HCT116 (cell line): ENCODE measurements around the gene PPIL1. TPM values are rescaled to one million over a fixed set of nuclear protein-coding genes. Genes with fewer than 3 reads are reported as not detected.

Source experiments
- ATAC-seq: fragments of 200-7000 bp; cut with Tn5 transposase; 2 replicates; pipeline ENCODE4 v1.9.1; 2020; ENCODE audit warnings: mild to moderate bottlenecking, moderate library complexity
- BruUV-seq: library from RNA; stranded (reverse); fragments of 400-500 nt; replicated peaks from 2 replicates; lab custom pipeline; 2021; lab: Mats Ljungman, UMichigan
- CTCF ChIA-PET: fragments of 300-600 bp; sonication (Branson Sonifier 250); formaldehyde crosslinking; loops from one replicate; lab custom pipeline; 2021; ENCODE audit warnings: antibody characterized with exemption; lab: Charles Lee
- POLR2A ChIA-PET: fragments of 300-600, 350-600 bp; sonication (Branson Sonifier 250); formaldehyde crosslinking; loops from one replicate; lab custom pipeline; 2021; ENCODE audit warnings: antibody characterized with exemption; lab: Charles Lee
- RAD21 ChIA-PET, 2 experiments: fragments of 300-600 bp; sonication (Branson Sonifier 250); formaldehyde crosslinking; loops; one replicate each; lab custom pipeline; 2023; ENCODE audit warnings: low total read pairs in 2 of 2; ENCODE audit not compliant: uncharacterized antibody in 2 of 2, unreplicated experiment in 2 of 2, low non-redundant PET in 1 of 2; lab: Charles Lee
- DNase-seq: peaks from one replicate; pipeline ENCODE4 v3.0.0-alpha.2; 2010; ENCODE audit warnings: low read depth, low spot score
- H2AFZ ChIP-seq: fragments of 200-600 bp; shearing (Covaris generic), sonication (generic); 2 replicates; pipeline ENCODE4 v1.6.1; 2017; ENCODE audit warnings: low read depth, mixed run types, mixed read lengths, antibody characterized with exemption, low read length; ENCODE audit not compliant: poor library complexity, severe bottlenecking
- H3K27ac ChIP-seq: 2 replicates; pipeline ENCODE4 v1.5.1; 2012; ENCODE audit warnings: low read depth, low read length
- H3K27me3 ChIP-seq: fragments of 200-600 bp; sonication (generic); 2 replicates; pipeline ENCODE4 v1.6.1; 2016; ENCODE audit warnings: mixed run types, low read length, mixed read lengths; ENCODE audit not compliant: insufficient read depth
- H3K36me3 ChIP-seq, 2 experiments: fragments of 200-500 bp in 1 of 2; fragments of 200-600 bp in 1 of 2; sonication (Bioruptor generic) in 1 of 2; sonication (generic) in 1 of 2; 2 replicates each; pipeline versions ENCODE4 v1.5.1 to v1.6.1; 2014 to 2016; ENCODE audit warnings: low read length in 2 of 2, inconsistent platforms in 1 of 2, mixed read lengths in 1 of 2, mixed run types in 1 of 2; ENCODE audit not compliant: insufficient read depth in 2 of 2, control insufficient read depth in 1 of 2
- H3K4me1 ChIP-seq, 2 experiments: fragments of 200-600 bp in 1 of 2; sonication (generic) in 1 of 2; 2 replicates each; pipeline versions ENCODE4 v1.5.1 to v1.6.1; 2012 to 2017; ENCODE audit warnings: low read length in 2 of 2, inconsistent platforms in 1 of 2, mild to moderate bottlenecking in 1 of 2, mixed read lengths in 1 of 2, mixed run types in 1 of 2, moderate library complexity in 1 of 2; ENCODE audit not compliant: insufficient read depth in 2 of 2, control insufficient read depth in 1 of 2
- H3K4me2 ChIP-seq: fragments of 200-600 bp; sonication (generic); 2 replicates; pipeline ENCODE4 v1.6.1; 2017; ENCODE audit warnings: mixed run types, low read length, mixed read lengths
- H3K4me3 ChIP-seq, 2 experiments: fragments of 200-600 bp in 1 of 2; sonication (generic) in 1 of 2; replicated peaks in 1 of 2; 2 replicates each; pipeline ENCODE4 v1.5.1; 2011 to 2016; ENCODE audit warnings: low read length in 2 of 2, control low read depth in 1 of 2, low read depth in 1 of 2, mild to moderate bottlenecking in 1 of 2, mixed read lengths in 1 of 2, mixed run types in 1 of 2
- H3K79me2 ChIP-seq: fragments of 200-600 bp; sonication (generic); 2 replicates; pipeline ENCODE4 v1.6.1; 2017; ENCODE audit warnings: mild to moderate bottlenecking, mixed run types, low read length, moderate library complexity, mixed read lengths; ENCODE audit not compliant: insufficient read depth
- H3K9ac ChIP-seq: fragments of 200-600 bp; sonication (generic); 2 replicates; pipeline ENCODE4 v1.6.1; 2016; ENCODE audit warnings: low read length, mixed read lengths
- H3K9me2 ChIP-seq: fragments of 200-600 bp; sonication (generic), shearing (Covaris generic); 2 replicates; pipeline ENCODE4 v1.6.1; 2017; ENCODE audit warnings: mixed run types, mild to moderate bottlenecking, moderate library complexity; ENCODE audit not compliant: insufficient read depth
- H3K9me3 ChIP-seq, 2 experiments: fragments of 200-500 bp in 1 of 2; fragments of 200-600 bp in 1 of 2; sonication (Bioruptor generic) in 1 of 2; sonication (generic) in 1 of 2; 2 replicates each; pipeline ENCODE4 v1.6.1; 2014 to 2017; ENCODE audit warnings: low read length in 2 of 2, mixed read lengths in 2 of 2, inconsistent platforms in 1 of 2, low read depth in 1 of 2, mild to moderate bottlenecking in 1 of 2, mixed run types in 1 of 2, moderate library complexity in 1 of 2; ENCODE audit not compliant: control insufficient read depth in 1 of 2, insufficient read depth in 1 of 2
- H4K20me1 ChIP-seq: fragments of 200-600 bp; sonication (generic), shearing (Covaris generic); 2 replicates; pipeline ENCODE4 v1.6.1; 2017; ENCODE audit warnings: mixed run types, mild to moderate bottlenecking, moderate library complexity; ENCODE audit not compliant: insufficient read depth
- CBX3 ChIP-seq: IDR thresholded peaks from 2 replicates; pipeline ENCODE4 v1.6.1; 2012; ENCODE audit warnings: low read depth
- CEBPB ChIP-seq: IDR thresholded peaks from 2 replicates; pipeline ENCODE4 v1.6.1; 2012; ENCODE audit warnings: low read depth
- EGR1 ChIP-seq: IDR thresholded peaks from 2 replicates; pipeline ENCODE4 v1.6.1; 2012; ENCODE audit warnings: low read depth
- ELF1 ChIP-seq: IDR thresholded peaks from 2 replicates; pipeline ENCODE4 v1.6.1; 2012; ENCODE audit warnings: low read depth, borderline replicate concordance
- EZH2 ChIP-seq: fragments of 200-600 bp; sonication (generic); IDR thresholded peaks from 2 replicates; pipeline ENCODE4 v1.6.1; 2017; ENCODE audit warnings: antibody characterized with exemption, mixed run types
- EZH2phosphoT487 ChIP-seq: fragments of 200-600 bp; IDR thresholded peaks from 2 replicates; pipeline ENCODE4 v1.6.1; 2018; ENCODE audit warnings: antibody characterized with exemption, borderline replicate concordance
- FOSL1 ChIP-seq: IDR thresholded peaks from 2 replicates; pipeline ENCODE4 v1.6.1; 2012; ENCODE audit warnings: low read depth
- POLR2AphosphoS5 ChIP-seq: IDR thresholded peaks from 2 replicates; pipeline ENCODE4 v1.6.1; 2011; ENCODE audit warnings: mild to moderate bottlenecking, low read depth, low read length, moderate library complexity
- SIN3A ChIP-seq: IDR thresholded peaks from 2 replicates; pipeline ENCODE4 v1.6.1; 2012; ENCODE audit warnings: low read depth
- SP1 ChIP-seq: IDR thresholded peaks from 2 replicates; pipeline ENCODE4 v1.6.1; 2012; ENCODE audit warnings: low read depth
- SRF ChIP-seq: IDR thresholded peaks from 2 replicates; pipeline ENCODE4 v1.6.1; 2012; ENCODE audit warnings: low read depth
- YY1 ChIP-seq: IDR thresholded peaks from 2 replicates; pipeline ENCODE4 v1.6.1; 2011; ENCODE audit warnings: low read length, low read depth, moderate library complexity, mild to moderate bottlenecking; ENCODE audit not compliant: insufficient replicate concordance; ENCODE audit errors: extremely low read depth
- ZFX ChIP-seq: fragments of 450-650 bp; IDR thresholded peaks from 2 replicates; pipeline ENCODE4 v1.6.1; 2017
- ZNF274 ChIP-seq: fragments of 200-500 bp; sonication (Bioruptor generic); IDR thresholded peaks from 2 replicates; pipeline ENCODE4 v1.6.1; 2014; ENCODE audit warnings: mild to moderate bottlenecking, low read depth, low read length, inconsistent platforms
- intact Hi-C: fragments of 100-400 bp; cut with micrococcal nuclease; formaldehyde crosslinking; loops from 2 replicates; pipeline ENCODE4 v1.10.0; 2022
- total RNA-seq: library from RNA; stranded (reverse); gene quantifications from one replicate; pipeline ENCODE4 v1.2.1, GENCODE V29; 2021; ENCODE audit not compliant: unreplicated experiment
- TF ChIP-seq, protein P1 (sequence below): IDR thresholded peaks from 2 replicates; pipeline ENCODE4 v1.6.1; 2012
- TF ChIP-seq, protein P2 (sequence below), 3 experiments: fragments of 200-600 bp in 1 of 3; sonication (generic) in 1 of 3; IDR thresholded peaks in 2 of 3; conservative IDR thresholded peaks in 1 of 3; 2 replicates each; pipeline ENCODE4 v1.5.1; 2012 to 2017; ENCODE audit warnings: low read depth in 2 of 3, low read length in 2 of 3, antibody characterized with exemption in 1 of 3, borderline replicate concordance in 1 of 3, control low read depth in 1 of 3, mild to moderate bottlenecking in 1 of 3, mixed read lengths in 1 of 3, mixed run types in 1 of 3, moderate library complexity in 1 of 3; ENCODE audit not compliant: insufficient read depth in 1 of 3
- TF ChIP-seq, protein P3 (sequence below): IDR thresholded peaks from 2 replicates; pipeline ENCODE4 v1.6.1; 2012; ENCODE audit warnings: low read depth
- TF ChIP-seq, protein P4 (sequence below): IDR thresholded peaks from 2 replicates; pipeline ENCODE4 v1.6.1; 2011; ENCODE audit warnings: mild to moderate bottlenecking, low read length, moderate library complexity; ENCODE audit not compliant: insufficient replicate concordance; ENCODE audit errors: extremely low read depth

Gene PPIL1
- total RNA-seq, 1 experiment from 2014 or later: 42.0 TPM

DNA sequence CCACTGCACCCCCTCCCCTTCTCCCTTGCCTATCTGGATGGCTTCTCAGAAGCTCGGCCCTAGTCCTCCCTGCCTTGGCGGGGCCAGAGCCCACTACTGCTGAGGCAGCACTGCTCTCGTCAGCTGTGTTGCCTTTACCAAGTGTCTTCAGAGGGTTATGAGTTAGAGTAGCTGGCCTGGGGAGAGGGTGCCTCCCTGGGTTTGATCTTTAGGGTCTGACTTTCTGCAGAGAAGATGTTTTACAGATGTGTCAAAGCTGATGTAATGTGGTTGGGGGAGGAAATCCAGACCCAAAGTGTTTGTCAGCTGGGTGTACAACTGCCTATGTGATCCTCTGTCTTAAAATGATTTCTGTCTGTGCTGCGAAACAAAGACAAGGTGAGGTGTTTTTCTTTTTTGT is 49.5 kb upstream of the PPIL1 start:
- H3K4me2 ChIP-seq: no peak overlapping the region
- TF ChIP-seq EZH2phosphoT487 (no peak), SRF (no peak), FOSL1 (no peak), ZFX (no peak), EGR1 (no peak), SP1 (no peak), SIN3A (no peak), POLR2AphosphoS5 (no peak), CBX3 (no peak), YY1 (no peak), EZH2 (no peak), CEBPB (no peak), ELF1 (no peak), ZNF274 (no peak)
- TF ChIP-seq, protein P1, sequence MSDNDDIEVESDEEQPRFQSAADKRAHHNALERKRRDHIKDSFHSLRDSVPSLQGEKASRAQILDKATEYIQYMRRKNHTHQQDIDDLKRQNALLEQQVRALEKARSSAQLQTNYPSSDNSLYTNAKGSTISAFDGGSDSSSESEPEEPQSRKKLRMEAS: no peak
- TF ChIP-seq, protein P2, sequence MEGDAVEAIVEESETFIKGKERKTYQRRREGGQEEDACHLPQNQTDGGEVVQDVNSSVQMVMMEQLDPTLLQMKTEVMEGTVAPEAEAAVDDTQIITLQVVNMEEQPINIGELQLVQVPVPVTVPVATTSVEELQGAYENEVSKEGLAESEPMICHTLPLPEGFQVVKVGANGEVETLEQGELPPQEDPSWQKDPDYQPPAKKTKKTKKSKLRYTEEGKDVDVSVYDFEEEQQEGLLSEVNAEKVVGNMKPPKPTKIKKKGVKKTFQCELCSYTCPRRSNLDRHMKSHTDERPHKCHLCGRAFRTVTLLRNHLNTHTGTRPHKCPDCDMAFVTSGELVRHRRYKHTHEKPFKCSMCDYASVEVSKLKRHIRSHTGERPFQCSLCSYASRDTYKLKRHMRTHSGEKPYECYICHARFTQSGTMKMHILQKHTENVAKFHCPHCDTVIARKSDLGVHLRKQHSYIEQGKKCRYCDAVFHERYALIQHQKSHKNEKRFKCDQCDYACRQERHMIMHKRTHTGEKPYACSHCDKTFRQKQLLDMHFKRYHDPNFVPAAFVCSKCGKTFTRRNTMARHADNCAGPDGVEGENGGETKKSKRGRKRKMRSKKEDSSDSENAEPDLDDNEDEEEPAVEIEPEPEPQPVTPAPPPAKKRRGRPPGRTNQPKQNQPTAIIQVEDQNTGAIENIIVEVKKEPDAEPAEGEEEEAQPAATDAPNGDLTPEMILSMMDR (IDR thresholded peaks at IDR 0.05 in 2 of 3, conservative IDR thresholded peaks at IDR 0.05 in 1 of 3; ENCODE audit: borderline replicate concordance in 1 of 3, insufficient read depth in 1 of 3, low read depth in 2 of 3, low read length in 2 of 3): no peak
- TF ChIP-seq, protein P3, sequence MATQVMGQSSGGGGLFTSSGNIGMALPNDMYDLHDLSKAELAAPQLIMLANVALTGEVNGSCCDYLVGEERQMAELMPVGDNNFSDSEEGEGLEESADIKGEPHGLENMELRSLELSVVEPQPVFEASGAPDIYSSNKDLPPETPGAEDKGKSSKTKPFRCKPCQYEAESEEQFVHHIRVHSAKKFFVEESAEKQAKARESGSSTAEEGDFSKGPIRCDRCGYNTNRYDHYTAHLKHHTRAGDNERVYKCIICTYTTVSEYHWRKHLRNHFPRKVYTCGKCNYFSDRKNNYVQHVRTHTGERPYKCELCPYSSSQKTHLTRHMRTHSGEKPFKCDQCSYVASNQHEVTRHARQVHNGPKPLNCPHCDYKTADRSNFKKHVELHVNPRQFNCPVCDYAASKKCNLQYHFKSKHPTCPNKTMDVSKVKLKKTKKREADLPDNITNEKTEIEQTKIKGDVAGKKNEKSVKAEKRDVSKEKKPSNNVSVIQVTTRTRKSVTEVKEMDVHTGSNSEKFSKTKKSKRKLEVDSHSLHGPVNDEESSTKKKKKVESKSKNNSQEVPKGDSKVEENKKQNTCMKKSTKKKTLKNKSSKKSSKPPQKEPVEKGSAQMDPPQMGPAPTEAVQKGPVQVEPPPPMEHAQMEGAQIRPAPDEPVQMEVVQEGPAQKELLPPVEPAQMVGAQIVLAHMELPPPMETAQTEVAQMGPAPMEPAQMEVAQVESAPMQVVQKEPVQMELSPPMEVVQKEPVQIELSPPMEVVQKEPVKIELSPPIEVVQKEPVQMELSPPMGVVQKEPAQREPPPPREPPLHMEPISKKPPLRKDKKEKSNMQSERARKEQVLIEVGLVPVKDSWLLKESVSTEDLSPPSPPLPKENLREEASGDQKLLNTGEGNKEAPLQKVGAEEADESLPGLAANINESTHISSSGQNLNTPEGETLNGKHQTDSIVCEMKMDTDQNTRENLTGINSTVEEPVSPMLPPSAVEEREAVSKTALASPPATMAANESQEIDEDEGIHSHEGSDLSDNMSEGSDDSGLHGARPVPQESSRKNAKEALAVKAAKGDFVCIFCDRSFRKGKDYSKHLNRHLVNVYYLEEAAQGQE: no peak
- TF ChIP-seq, protein P4, sequence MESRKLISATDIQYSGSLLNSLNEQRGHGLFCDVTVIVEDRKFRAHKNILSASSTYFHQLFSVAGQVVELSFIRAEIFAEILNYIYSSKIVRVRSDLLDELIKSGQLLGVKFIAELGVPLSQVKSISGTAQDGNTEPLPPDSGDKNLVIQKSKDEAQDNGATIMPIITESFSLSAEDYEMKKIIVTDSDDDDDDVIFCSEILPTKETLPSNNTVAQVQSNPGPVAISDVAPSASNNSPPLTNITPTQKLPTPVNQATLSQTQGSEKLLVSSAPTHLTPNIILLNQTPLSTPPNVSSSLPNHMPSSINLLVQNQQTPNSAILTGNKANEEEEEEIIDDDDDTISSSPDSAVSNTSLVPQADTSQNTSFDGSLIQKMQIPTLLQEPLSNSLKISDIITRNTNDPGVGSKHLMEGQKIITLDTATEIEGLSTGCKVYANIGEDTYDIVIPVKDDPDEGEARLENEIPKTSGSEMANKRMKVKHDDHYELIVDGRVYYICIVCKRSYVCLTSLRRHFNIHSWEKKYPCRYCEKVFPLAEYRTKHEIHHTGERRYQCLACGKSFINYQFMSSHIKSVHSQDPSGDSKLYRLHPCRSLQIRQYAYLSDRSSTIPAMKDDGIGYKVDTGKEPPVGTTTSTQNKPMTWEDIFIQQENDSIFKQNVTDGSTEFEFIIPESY: no peak
- no peaks in the 10 kb centered on the region for H4K20me1 ChIP-seq
- no peaks in the 10 kb centered on the region for H3K79me2 ChIP-seq
- no peak overlapping the region for H3K4me3 ChIP-seq
- CTCF ChIA-PET: no interaction called here
- ATAC-seq (no peak), DNase-seq (no peak)
- peaks cover 0 to 2% of the 10 kb centered on the region in 2 experiments; a peak in 1 of 4 replicates for H3K36me3 ChIP-seq
- RAD21 ChIA-PET: no interaction called here
- BruUV-seq: no TSS peak
- no peaks in the 10 kb centered on the region for H3K27me3 ChIP-seq
- intact Hi-C loops: no loop called here
- H2AFZ ChIP-seq: no peak overlapping the region
- H3K27ac ChIP-seq: no peak overlapping the region
- H3K9ac ChIP-seq: no peak overlapping the region
- POLR2A ChIA-PET: no interaction called here
- H3K4me1 ChIP-seq: peaks cover 0 to 11% of the 10 kb centered on the region in 2 experiments; a peak in 2 of 4 replicates
- no peaks in the 10 kb centered on the region for H3K9me3 ChIP-seq
- H3K9me2 ChIP-seq: no peaks in the 10 kb centered on the region
